ENCODE data around the gene WDR46.

DNA sequence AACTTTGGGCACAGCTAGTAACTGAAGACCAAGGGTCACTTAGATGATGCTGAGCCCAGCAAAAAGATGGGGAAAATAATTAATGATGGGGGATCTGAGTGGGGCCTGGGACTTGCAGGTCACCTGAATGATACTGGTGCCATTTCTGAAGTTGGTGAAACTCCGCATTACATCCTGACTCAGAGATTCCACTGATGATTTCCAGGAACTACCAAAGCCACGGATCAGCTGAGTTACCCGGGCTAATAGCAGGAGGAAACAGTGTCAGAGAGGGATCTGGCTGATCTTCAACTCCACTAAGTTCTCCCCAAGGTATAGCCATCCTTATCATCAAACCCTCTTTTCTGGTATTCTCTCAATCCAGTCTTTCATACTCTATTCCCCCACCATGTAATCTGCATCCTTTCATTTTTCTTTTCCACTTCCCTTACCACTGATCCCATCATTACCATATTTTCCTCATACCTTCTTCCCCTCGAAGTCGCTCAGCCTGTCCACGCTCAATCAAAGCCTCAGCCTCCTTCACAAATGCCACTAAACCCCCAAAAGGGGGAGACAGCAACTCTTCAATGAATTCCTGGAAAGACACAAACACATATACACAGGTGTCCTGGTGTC lies 37.5 kb downstream of the WDR46 start:
- TF ChIP-seq, protein P1, sequence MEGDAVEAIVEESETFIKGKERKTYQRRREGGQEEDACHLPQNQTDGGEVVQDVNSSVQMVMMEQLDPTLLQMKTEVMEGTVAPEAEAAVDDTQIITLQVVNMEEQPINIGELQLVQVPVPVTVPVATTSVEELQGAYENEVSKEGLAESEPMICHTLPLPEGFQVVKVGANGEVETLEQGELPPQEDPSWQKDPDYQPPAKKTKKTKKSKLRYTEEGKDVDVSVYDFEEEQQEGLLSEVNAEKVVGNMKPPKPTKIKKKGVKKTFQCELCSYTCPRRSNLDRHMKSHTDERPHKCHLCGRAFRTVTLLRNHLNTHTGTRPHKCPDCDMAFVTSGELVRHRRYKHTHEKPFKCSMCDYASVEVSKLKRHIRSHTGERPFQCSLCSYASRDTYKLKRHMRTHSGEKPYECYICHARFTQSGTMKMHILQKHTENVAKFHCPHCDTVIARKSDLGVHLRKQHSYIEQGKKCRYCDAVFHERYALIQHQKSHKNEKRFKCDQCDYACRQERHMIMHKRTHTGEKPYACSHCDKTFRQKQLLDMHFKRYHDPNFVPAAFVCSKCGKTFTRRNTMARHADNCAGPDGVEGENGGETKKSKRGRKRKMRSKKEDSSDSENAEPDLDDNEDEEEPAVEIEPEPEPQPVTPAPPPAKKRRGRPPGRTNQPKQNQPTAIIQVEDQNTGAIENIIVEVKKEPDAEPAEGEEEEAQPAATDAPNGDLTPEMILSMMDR (IDR thresholded peaks at IDR 0.05), result no peak
- TF ChIP-seq EP300 (IDR thresholded peaks at IDR 0.05), result no peak

All from ovary (tissue), 3 donors.